ENCODE data around the gene DOHH. TPM values are rescaled to one million over a fixed set of nuclear protein-coding genes. Genes with fewer than 3 reads are reported as not detected.
"Not testable (repeated sequence)": the region's sequence is repeated elsewhere in the genome, so short reads cannot be mapped to it uniquely, and the experiment has no call there.

Gene DOHH
- total RNA-seq, 2 experiments from 2014 or later: 13.3 to 17.0 TPM

GRCh38 chr19:3448616-3449334 lies 51.7 kb downstream of the DOHH start:
- no peak for ATAC-seq
- no peaks in the 10 kb centered on the region for H3K36me3 Mint-ChIP-seq
- H3K4me1 Mint-ChIP-seq: peaks cover 8% of the 10 kb centered on the region
- H3K9me3 Mint-ChIP-seq (ENCODE audit: low read depth): no peaks in the 10 kb centered on the region
- CTCF ChIA-PET: no interaction called here
- DNase-seq: no peak
- H3K27ac Mint-ChIP-seq: no peak overlapping the region
- H3K27me3 Mint-ChIP-seq: no peaks in the 10 kb centered on the region
- no peak overlapping the region for H3K4me3 Mint-ChIP-seq

DNA sequence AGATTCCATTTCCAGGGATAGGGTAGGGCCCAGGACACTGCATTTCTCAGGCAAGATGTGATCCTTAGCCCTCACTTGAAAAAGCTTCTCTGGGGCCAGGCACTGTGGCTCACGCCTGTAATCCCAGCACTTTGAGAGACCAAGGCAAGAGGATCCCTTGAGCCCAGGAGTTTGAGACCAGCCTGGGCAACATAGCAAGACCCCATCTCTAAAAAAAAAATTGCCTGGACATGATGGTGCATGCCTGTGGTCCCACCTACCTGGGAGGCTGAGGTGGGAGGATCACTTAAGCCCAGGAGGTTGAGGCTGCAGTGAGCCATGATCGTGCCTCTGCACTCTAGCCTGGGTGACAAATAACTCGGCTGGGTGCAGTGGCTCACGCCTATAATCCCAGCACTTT lies 53.8 kb downstream of the DOHH start:
- DNase-seq; H3K27me3 Mint-ChIP-seq; H3K27ac Mint-ChIP-seq; H3K4me3 Mint-ChIP-seq; ATAC-seq; H3K36me3 Mint-ChIP-seq; H3K4me1 Mint-ChIP-seq; H3K9me3 Mint-ChIP-seq (ENCODE audit: low read depth): not testable (repeated sequence)
- CTCF ChIA-PET: interaction anchor here (0.7 kb wide), 1 partner anchor 12 kb away, joined by 4 read pairs; no protein-coding TSS in a partner anchor

DNA sequence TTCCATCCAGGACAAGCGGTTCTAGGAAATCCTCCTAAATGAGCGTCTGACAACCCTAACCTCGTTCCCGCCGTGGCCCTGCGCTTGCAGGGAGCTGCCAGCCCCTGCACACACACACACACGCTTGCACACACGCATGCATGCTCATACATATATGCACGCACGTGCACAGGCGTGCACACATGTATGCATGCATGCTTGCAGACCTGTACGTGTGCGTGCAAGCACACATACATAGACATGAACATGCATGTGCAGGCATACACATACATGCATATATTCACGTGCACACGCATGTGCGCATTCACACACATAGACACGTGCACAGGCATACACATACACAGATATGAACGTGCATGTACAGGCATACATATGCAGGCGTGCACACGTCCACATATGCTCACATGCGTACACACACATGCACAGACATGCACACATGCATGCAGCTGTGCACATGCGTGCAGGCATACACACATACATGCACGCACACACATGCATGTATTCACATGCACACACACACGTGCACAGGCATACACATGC lies 55.7 kb downstream of the DOHH start:
- Mint-ChIP-seq H3K27me3 (no peaks in the 10 kb centered on the region), H3K9me3 (ENCODE audit: low read depth) (no peaks in the 10 kb centered on the region), H3K4me1 (no peaks in the 10 kb centered on the region), H3K27ac (no peak overlapping the region), H3K36me3 (no peaks in the 10 kb centered on the region), H3K4me3 (no peak overlapping the region)
- CTCF ChIA-PET: interaction anchor here (1.3 kb wide), 2 partner anchors 16 to 40 kb away, joined by 3 to 4 read pairs; no protein-coding TSS in a partner anchor
- ATAC-seq: no peak
- DNase-seq: no peak

- DNase-seq (no peak), ATAC-seq (no peak)
- no peak overlapping the region for H3K4me3 Mint-ChIP-seq
- no peaks in the 10 kb centered on the region for H3K27me3 Mint-ChIP-seq
- no peak overlapping the region for H3K27ac Mint-ChIP-seq
- no peaks in the 10 kb centered on the region for H3K4me1 Mint-ChIP-seq
- CTCF ChIA-PET: interaction anchor here (1.3 kb wide), 1 partner anchor 41 kb away, joined by 3 read pairs; no protein-coding TSS in a partner anchor
- H3K9me3 Mint-ChIP-seq (ENCODE audit: low read depth): no peaks in the 10 kb centered on the region
- no peaks in the 10 kb centered on the region for H3K36me3 Mint-ChIP-seq
Measured at GRCh38 chr19:3443840-3444694, 56.4 kb downstream of the DOHH start.

DNA sequence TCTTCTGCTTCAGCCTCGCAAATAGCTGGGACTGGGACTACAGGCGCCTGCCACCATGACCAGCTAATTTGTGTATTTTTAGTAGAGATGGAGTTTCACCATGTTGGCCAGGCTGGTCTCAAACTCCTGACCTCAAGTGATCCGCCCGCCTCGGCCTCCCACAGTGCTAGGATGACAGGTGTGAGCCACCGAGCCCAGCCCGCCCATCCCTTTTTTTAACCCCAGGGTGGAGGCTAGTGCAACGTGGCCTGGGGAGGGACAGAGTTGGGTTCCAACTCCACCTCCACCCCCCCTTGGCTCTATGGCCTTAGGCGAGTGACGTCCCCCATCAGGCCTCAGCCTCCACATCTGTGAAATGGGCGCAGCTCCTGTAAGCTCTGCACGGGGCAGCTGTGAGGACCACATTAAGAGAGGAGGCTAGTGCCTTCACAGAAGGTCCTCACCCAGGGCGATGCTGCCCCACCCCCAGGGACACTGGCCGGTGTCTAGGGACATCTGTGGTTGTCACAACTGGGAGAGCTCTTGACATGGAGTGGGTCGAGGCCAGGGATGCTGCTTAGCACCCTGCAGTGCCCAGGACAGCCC lies 57.9 kb downstream of the DOHH start:
- Mint-ChIP-seq H3K4me3 (no peak overlapping the region), H3K27me3 (no peaks in the 10 kb centered on the region), H3K9me3 (ENCODE audit: low read depth) (no peaks in the 10 kb centered on the region), H3K4me1 (no peaks in the 10 kb centered on the region), H3K36me3 (no peaks in the 10 kb centered on the region), H3K27ac (no peak overlapping the region)
- ATAC-seq (no peak), DNase-seq (no peak)
- CTCF ChIA-PET: no interaction called here

DNA sequence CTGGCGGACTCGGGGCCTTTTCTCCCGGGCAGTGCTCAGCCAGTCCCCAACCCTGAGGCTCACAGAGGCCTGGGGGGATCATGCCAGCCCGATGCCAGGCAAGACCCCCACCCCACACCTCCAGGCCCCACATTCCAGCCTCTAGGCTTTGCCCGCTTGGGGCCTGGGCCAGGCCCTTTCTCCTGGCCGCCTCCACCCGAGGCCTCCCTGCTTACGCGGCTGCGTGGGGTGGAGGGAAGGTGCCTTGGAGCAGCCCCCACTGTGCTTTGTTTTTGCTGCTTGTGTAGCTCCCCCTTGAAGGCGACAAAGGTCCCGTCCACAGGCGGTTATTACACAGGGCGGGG lies 58.5 kb downstream of the DOHH start:
- Mint-ChIP-seq H3K27me3 (no peaks in the 10 kb centered on the region), H3K36me3 (peaks cover 2% of the 10 kb centered on the region), H3K4me1 (no peaks in the 10 kb centered on the region), H3K4me3 (no peak overlapping the region), H3K9me3 (ENCODE audit: low read depth) (no peaks in the 10 kb centered on the region), H3K27ac (no peak overlapping the region)
- CTCF ChIA-PET: no interaction called here
- DNase-seq (no peak), ATAC-seq (no peak)

- CTCF ChIA-PET: interaction anchor here (1.1 kb wide), 1 partner anchor 77 kb away, joined by 3 read pairs; no protein-coding TSS in a partner anchor
- H3K36me3 Mint-ChIP-seq: peaks cover 2% of the 10 kb centered on the region
- ATAC-seq (no peak), DNase-seq (no peak)
- H3K9me3 Mint-ChIP-seq (ENCODE audit: low read depth): no peaks in the 10 kb centered on the region
- H3K27ac Mint-ChIP-seq: no peak overlapping the region
- no peaks in the 10 kb centered on the region for H3K27me3 Mint-ChIP-seq
- H3K4me1 Mint-ChIP-seq: no peaks in the 10 kb centered on the region
- H3K4me3 Mint-ChIP-seq: no peak overlapping the region
Measured at GRCh38 chr19:3441089-3441985, 59.1 kb downstream of the DOHH start.

Other genes with a start within 250 kb of the DOHH start
- 10 to 100 TPM; 14.0 to 15.1 TPM for gene NFIC, start 134.1 kb downstream of the DOHH start, total RNA-seq
- gene SMIM24, start 20.1 kb downstream of the DOHH start, total RNA-seq: 1 to 10 TPM; 1.1 to 2.3 TPM
- gene SMIM44, start 17.2 kb downstream of the DOHH start, total RNA-seq: not detected
- gene FZR1, start 5.6 kb upstream of the DOHH start, total RNA-seq: 10 to 100 TPM; 61.4 to 79.1 TPM
- gene TEKTIP1, start 38.5 kb upstream of the DOHH start, total RNA-seq: 1 to 10 TPM; 5.7 to 7.2 TPM
- gene MFSD12, start 56.9 kb upstream of the DOHH start, total RNA-seq: 10 to 100 TPM; 54.8 to 71.4 TPM
- gene HMG20B, start 72.3 kb upstream of the DOHH start, total RNA-seq: 10 to 100 TPM; 50.7 to 51.7 TPM
- gene GIPC3, start 84.8 kb upstream of the DOHH start, total RNA-seq: under 1 TPM; 0.15 to 0.23 TPM
- gene TBXA2R, start 106.2 kb upstream of the DOHH start, total RNA-seq: under 1 TPM; 0.26 to 0.54 TPM
- 10 to 100 TPM; 33.4 to 33.7 TPM for gene CACTIN, start 126.1 kb upstream of the DOHH start, total RNA-seq
- 10 to 100 TPM; 23.9 to 37.7 TPM for gene PIP5K1C, start 199.8 kb upstream of the DOHH start, total RNA-seq
- 1 to 10 TPM; 1.0 to 1.3 TPM for gene TJP3, start 207.7 kb upstream of the DOHH start, total RNA-seq

Data from activated CD8-positive, alpha-beta memory T cell treated with anti-CD3 and anti-CD28 coated beads, Interleukin-2, amount 10 ng/mL, durations not matched to agents 7 days and 5 days (primary cell).